ENCODE measurements around the gene RAMP3. TPM values are rescaled to one million over a fixed set of nuclear protein-coding genes. Genes with fewer than 3 reads are reported as not detected.

RAMP3 gene
- total and polyA plus RNA-seq, 9 of the 15 experiments (the other 6 are each of a cell fraction or from before 2014, with no cell fraction given) = not detected

- TF ChIP-seq CHD4 (IDR thresholded peaks at IDR 0.05; ENCODE audit: insufficient read depth, insufficient replicate concordance, low read depth, low read length, poor library complexity, severe bottlenecking) = no peak
- TF ChIP-seq ZNF830 (CRISPR knock-in tag; IDR thresholded peaks at IDR 0.05) = no peak
- TF ChIP-seq, protein P1, sequence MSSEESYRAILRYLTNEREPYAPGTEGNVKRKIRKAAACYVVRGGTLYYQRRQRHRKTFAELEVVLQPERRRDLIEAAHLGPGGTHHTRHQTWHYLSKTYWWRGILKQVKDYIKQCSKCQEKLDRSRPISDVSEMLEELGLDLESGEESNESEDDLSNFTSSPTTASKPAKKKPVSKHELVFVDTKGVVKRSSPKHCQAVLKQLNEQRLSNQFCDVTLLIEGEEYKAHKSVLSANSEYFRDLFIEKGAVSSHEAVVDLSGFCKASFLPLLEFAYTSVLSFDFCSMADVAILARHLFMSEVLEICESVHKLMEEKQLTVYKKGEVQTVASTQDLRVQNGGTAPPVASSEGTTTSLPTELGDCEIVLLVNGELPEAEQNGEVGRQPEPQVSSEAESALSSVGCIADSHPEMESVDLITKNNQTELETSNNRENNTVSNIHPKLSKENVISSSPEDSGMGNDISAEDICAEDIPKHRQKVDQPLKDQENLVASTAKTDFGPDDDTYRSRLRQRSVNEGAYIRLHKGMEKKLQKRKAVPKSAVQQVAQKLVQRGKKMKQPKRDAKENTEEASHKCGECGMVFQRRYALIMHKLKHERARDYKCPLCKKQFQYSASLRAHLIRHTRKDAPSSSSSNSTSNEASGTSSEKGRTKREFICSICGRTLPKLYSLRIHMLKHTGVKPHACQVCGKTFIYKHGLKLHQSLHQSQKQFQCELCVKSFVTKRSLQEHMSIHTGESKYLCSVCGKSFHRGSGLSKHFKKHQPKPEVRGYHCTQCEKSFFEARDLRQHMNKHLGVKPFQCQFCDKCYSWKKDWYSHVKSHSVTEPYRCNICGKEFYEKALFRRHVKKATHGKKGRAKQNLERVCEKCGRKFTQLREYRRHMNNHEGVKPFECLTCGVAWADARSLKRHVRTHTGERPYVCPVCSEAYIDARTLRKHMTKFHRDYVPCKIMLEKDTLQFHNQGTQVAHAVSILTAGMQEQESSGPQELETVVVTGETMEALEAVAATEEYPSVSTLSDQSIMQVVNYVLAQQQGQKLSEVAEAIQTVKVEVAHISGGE (CRISPR knock-in tag; IDR thresholded peaks at IDR 0.05) = peak in 1 of 3 experiments; percentile 82; a peak in 2 of 6 replicates
- no peak for TF ChIP-seq ZNF57 (CRISPR knock-in tag; IDR thresholded peaks at IDR 0.05)
- TF ChIP-seq MTF1 (CRISPR knock-in tag; IDR thresholded peaks at IDR 0.05; ENCODE audit: borderline replicate concordance) = no peak
- TF ChIP-seq NR2C1 (IDR thresholded peaks at IDR 0.05) = peak; percentile 57
- peak; percentile 62; the same call in 1 of the 2 replicates for TF ChIP-seq NR2C1 (tag; IDR thresholded peaks at IDR 0.05)
- TF ChIP-seq DNMT1 (IDR thresholded peaks at IDR 0.05) = no peak
- 0 out of 2 replicates have a peak, but pooled peaks have one; percentile 6 for TF ChIP-seq ZEB2 (IDR thresholded peaks at IDR 0.05)
- peak; percentile 98 for TF ChIP-seq SUPT5H (IDR thresholded peaks at IDR 0.05)
- TF ChIP-seq, protein P2, sequence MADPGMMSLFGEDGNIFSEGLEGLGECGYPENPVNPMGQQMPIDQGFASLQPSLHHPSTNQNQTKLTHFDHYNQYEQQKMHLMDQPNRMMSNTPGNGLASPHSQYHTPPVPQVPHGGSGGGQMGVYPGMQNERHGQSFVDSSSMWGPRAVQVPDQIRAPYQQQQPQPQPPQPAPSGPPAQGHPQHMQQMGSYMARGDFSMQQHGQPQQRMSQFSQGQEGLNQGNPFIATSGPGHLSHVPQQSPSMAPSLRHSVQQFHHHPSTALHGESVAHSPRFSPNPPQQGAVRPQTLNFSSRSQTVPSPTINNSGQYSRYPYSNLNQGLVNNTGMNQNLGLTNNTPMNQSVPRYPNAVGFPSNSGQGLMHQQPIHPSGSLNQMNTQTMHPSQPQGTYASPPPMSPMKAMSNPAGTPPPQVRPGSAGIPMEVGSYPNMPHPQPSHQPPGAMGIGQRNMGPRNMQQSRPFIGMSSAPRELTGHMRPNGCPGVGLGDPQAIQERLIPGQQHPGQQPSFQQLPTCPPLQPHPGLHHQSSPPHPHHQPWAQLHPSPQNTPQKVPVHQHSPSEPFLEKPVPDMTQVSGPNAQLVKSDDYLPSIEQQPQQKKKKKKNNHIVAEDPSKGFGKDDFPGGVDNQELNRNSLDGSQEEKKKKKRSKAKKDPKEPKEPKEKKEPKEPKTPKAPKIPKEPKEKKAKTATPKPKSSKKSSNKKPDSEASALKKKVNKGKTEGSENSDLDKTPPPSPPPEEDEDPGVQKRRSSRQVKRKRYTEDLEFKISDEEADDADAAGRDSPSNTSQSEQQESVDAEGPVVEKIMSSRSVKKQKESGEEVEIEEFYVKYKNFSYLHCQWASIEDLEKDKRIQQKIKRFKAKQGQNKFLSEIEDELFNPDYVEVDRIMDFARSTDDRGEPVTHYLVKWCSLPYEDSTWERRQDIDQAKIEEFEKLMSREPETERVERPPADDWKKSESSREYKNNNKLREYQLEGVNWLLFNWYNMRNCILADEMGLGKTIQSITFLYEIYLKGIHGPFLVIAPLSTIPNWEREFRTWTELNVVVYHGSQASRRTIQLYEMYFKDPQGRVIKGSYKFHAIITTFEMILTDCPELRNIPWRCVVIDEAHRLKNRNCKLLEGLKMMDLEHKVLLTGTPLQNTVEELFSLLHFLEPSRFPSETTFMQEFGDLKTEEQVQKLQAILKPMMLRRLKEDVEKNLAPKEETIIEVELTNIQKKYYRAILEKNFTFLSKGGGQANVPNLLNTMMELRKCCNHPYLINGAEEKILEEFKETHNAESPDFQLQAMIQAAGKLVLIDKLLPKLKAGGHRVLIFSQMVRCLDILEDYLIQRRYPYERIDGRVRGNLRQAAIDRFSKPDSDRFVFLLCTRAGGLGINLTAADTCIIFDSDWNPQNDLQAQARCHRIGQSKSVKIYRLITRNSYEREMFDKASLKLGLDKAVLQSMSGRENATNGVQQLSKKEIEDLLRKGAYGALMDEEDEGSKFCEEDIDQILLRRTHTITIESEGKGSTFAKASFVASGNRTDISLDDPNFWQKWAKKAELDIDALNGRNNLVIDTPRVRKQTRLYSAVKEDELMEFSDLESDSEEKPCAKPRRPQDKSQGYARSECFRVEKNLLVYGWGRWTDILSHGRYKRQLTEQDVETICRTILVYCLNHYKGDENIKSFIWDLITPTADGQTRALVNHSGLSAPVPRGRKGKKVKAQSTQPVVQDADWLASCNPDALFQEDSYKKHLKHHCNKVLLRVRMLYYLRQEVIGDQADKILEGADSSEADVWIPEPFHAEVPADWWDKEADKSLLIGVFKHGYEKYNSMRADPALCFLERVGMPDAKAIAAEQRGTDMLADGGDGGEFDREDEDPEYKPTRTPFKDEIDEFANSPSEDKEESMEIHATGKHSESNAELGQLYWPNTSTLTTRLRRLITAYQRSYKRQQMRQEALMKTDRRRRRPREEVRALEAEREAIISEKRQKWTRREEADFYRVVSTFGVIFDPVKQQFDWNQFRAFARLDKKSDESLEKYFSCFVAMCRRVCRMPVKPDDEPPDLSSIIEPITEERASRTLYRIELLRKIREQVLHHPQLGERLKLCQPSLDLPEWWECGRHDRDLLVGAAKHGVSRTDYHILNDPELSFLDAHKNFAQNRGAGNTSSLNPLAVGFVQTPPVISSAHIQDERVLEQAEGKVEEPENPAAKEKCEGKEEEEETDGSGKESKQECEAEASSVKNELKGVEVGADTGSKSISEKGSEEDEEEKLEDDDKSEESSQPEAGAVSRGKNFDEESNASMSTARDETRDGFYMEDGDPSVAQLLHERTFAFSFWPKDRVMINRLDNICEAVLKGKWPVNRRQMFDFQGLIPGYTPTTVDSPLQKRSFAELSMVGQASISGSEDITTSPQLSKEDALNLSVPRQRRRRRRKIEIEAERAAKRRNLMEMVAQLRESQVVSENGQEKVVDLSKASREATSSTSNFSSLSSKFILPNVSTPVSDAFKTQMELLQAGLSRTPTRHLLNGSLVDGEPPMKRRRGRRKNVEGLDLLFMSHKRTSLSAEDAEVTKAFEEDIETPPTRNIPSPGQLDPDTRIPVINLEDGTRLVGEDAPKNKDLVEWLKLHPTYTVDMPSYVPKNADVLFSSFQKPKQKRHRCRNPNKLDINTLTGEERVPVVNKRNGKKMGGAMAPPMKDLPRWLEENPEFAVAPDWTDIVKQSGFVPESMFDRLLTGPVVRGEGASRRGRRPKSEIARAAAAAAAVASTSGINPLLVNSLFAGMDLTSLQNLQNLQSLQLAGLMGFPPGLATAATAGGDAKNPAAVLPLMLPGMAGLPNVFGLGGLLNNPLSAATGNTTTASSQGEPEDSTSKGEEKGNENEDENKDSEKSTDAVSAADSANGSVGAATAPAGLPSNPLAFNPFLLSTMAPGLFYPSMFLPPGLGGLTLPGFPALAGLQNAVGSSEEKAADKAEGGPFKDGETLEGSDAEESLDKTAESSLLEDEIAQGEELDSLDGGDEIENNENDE (IDR thresholded peaks at IDR 0.05; ENCODE audit: low read depth, low read length) = no peak
- peak; percentile 90 to 93; a peak in 3 of 4 replicates for TF ChIP-seq FOXK2 (conservative IDR thresholded peaks at IDR 0.05 in 1 of 2, IDR thresholded peaks at IDR 0.05 in 1 of 2; ENCODE audit: low read depth in 2 of 2)
Observed at GRCh38 chr7:45111298-45112223, 46.0 kb upstream of the RAMP3 start, which contains the start of gene TBRG4 (continued).
